MCF 10A (cell line): Measurements from ENCODE around the gene SMAD3. TPM values are rescaled to one million over a fixed set of nuclear protein-coding genes. Genes with fewer than 3 reads are reported as not detected.

ENCODE experiments used
- BruUV-seq: library from RNA; stranded (reverse); fragments of 400-500 nt; replicated peaks from 2 replicates; lab custom pipeline; 2021; lab: Mats Ljungman, UMichigan
- CTCF ChIA-PET: fragments of 300-600 bp; sonication (Branson Sonifier 250); formaldehyde crosslinking; extraction: SDS; loops from one replicate; lab custom pipeline; 2021; ENCODE audit warnings: antibody characterized with exemption, inconsistent platforms; lab: Yijun Ruan, JAX
- POLR2A ChIA-PET: fragments of 300-600, 350-650 bp; sonication (Branson Sonifier 250); formaldehyde crosslinking; extraction: SDS; loops from one replicate; lab custom pipeline; 2020; ENCODE audit warnings: antibody characterized with exemption, inconsistent platforms; lab: Yijun Ruan, JAX
- DNase-seq: peaks from one replicate; pipeline ENCODE4 v3.0.0-alpha.2; 2018; ENCODE audit not compliant: unreplicated experiment
- H3K27ac Mint-ChIP-seq: one replicate; pipeline ENCODE4 v1.8.0; 2022; ENCODE audit warnings: mild to moderate bottlenecking, low read depth, mixed read lengths; ENCODE audit not compliant: unreplicated experiment
- H3K27me3 Mint-ChIP-seq: one replicate; pipeline ENCODE4 v1.8.0; 2022; ENCODE audit warnings: mixed read lengths; ENCODE audit not compliant: insufficient read depth, unreplicated experiment
- H3K36me3 Mint-ChIP-seq: one replicate; pipeline ENCODE4 v1.8.0; 2022; ENCODE audit warnings: mild to moderate bottlenecking, moderate library complexity, mixed read lengths; ENCODE audit not compliant: insufficient read depth, unreplicated experiment
- H3K4me1 Mint-ChIP-seq: one replicate; pipeline ENCODE4 v1.8.0; 2022; ENCODE audit warnings: mixed read lengths; ENCODE audit not compliant: insufficient read depth, unreplicated experiment
- H3K4me3 Mint-ChIP-seq: one replicate; pipeline ENCODE4 v1.8.0; 2022; ENCODE audit warnings: mild to moderate bottlenecking, moderate library complexity, mixed read lengths; ENCODE audit not compliant: unreplicated experiment
- H3K9me3 Mint-ChIP-seq: one replicate; pipeline ENCODE4 v1.8.0; 2022; ENCODE audit warnings: mixed read lengths; ENCODE audit not compliant: unreplicated experiment
- CTCF ChIP-seq: fragments of 200-600 bp; IDR thresholded peaks from one replicate; pipeline ENCODE4 v1.8.0; 2022; ENCODE audit warnings: antibody characterized with exemption, mild to moderate bottlenecking; ENCODE audit not compliant: unreplicated experiment
- intact Hi-C: fragments of 100-400 bp; cut with micrococcal nuclease; formaldehyde crosslinking; loops from 2 replicates; pipeline ENCODE4 v1.14.1; 2022
- total RNA-seq: library from RNA; stranded (reverse); gene quantifications from 2 replicates; pipeline ENCODE4 v1.2.3, GENCODE V29; 2022

The SMAD3 gene
- total RNA-seq, 1 experiment from 2014 or later = 19.9 TPM

GRCh38 chr15:67156834-67157233 is 91.4 kb downstream of the SMAD3 start:
- H3K36me3 Mint-ChIP-seq = peaks cover 10% of the 10 kb centered on the region
- H3K4me3 Mint-ChIP-seq = no peak overlapping the region
- CTCF ChIA-PET = no interaction called here
- TF ChIP-seq CTCF = no peak
- H3K9me3 Mint-ChIP-seq = no peaks in the 10 kb centered on the region
- H3K27ac Mint-ChIP-seq = no peak overlapping the region
- BruUV-seq = no TSS peak
- no peaks in the 10 kb centered on the region for H3K4me1 Mint-ChIP-seq
- intact Hi-C loops = no loop called here
- no peak for DNase-seq
- no peaks in the 10 kb centered on the region for H3K27me3 Mint-ChIP-seq
- POLR2A ChIA-PET = interaction anchor here (0.7 kb wide), 1 partner anchor 83 kb away, joined by 3 read pairs; no protein-coding TSS in a partner anchor

- Mint-ChIP-seq H3K27ac (no peak overlapping the region), H3K9me3 (no peaks in the 10 kb centered on the region), H3K4me1 (no peaks in the 10 kb centered on the region), H3K27me3 (no peaks in the 10 kb centered on the region), H3K4me3 (no peak overlapping the region), H3K36me3 (peaks cover 10% of the 10 kb centered on the region)
- TF ChIP-seq CTCF = no peak
- BruUV-seq = no TSS peak
- DNase-seq = no peak
- intact Hi-C loops = no loop called here
- ChIA-PET CTCF (no interaction called here), POLR2A (interaction anchor here (0.6 to 0.7 kb wide), 2 partner anchors 69 to 82 kb away, joined by 3 read pairs; no protein-coding TSS in a partner anchor)
Observed at GRCh38 chr15:67157521-67158252, 92.3 kb downstream of the SMAD3 start.

GRCh38 chr15:67158367-67158766 is 93.0 kb downstream of the SMAD3 start:
- no TSS peak for BruUV-seq
- no peak for DNase-seq

More at GRCh38 chr15:67158367-67158766, 93.0 kb downstream of the SMAD3 start:
- H3K4me1 Mint-ChIP-seq = no peaks in the 10 kb centered on the region
- no peak overlapping the region for H3K27ac Mint-ChIP-seq
- no peak for TF ChIP-seq CTCF
- H3K4me3 Mint-ChIP-seq = no peak overlapping the region
- POLR2A ChIA-PET = interaction anchor here (0.6 kb wide), 1 partner anchor 70 kb away, joined by 3 read pairs; no protein-coding TSS in a partner anchor
- H3K9me3 Mint-ChIP-seq = no peaks in the 10 kb centered on the region
- CTCF ChIA-PET = no interaction called here
- no peaks in the 10 kb centered on the region for H3K27me3 Mint-ChIP-seq
- H3K36me3 Mint-ChIP-seq = peaks cover 4% of the 10 kb centered on the region
- intact Hi-C loops = no loop called here
